Endometrium (tissue), 2 donors: Measurements from ENCODE around the gene TSPAN15.

Experiments used
- FAIRE-seq: peaks from 2 replicates; lab custom pipeline; 2012; peaks lifted over from hg19 to GRCh38; lab: Jason Lieb, UNC
- donor health status: control.
- donor health status: control.

TSPAN15 gene

GRCh38 chr10:69417542-69417941, 33.7 kb upstream of the TSPAN15 start:
- FAIRE-seq: no peak

GRCh38 chr10:69418052-69418752, 33.1 kb upstream of the TSPAN15 start:
- FAIRE-seq: no peak

- no peak for FAIRE-seq
These were observed 32.0 kb upstream of the TSPAN15 start for GRCh38 chr10:69419096-69419743.

GRCh38 chr10:69419744-69420126, 31.5 kb upstream of the TSPAN15 start:
- no peak for FAIRE-seq

GRCh38 chr10:69421611-69422308, 29.5 kb upstream of the TSPAN15 start:
- FAIRE-seq: no peak

- FAIRE-seq: no peak
These were observed 28.6 kb upstream of the TSPAN15 start for GRCh38 chr10:69422676-69423075.

GRCh38 chr10:69425041-69425440, 26.2 kb upstream of the TSPAN15 start:
- no peak for FAIRE-seq

- FAIRE-seq: no peak
These were observed 25.6 kb upstream of the TSPAN15 start for GRCh38 chr10:69425511-69426298.

GRCh38 chr10:69426376-69426727, 24.9 kb upstream of the TSPAN15 start:
- no peak for FAIRE-seq

- FAIRE-seq: no peak
These were observed 23.1 kb upstream of the TSPAN15 start for GRCh38 chr10:69428165-69428564.

GRCh38 chr10:69434169-69434568, 17.1 kb upstream of the TSPAN15 start:
- no peak for FAIRE-seq

GRCh38 chr10:69434926-69435325, 16.3 kb upstream of the TSPAN15 start:
- no peak for FAIRE-seq

GRCh38 chr10:69435966-69436520, 15.2 kb upstream of the TSPAN15 start:
- no peak for FAIRE-seq

- FAIRE-seq: no peak
These were observed 13.7 kb upstream of the TSPAN15 start for GRCh38 chr10:69437321-69438259.

GRCh38 chr10:69438536-69439349, 12.5 kb upstream of the TSPAN15 start:
- FAIRE-seq: no peak

GRCh38 chr10:69439350-69439739, 11.9 kb upstream of the TSPAN15 start:
- no peak for FAIRE-seq

GRCh38 chr10:69439813-69440506, 11.3 kb upstream of the TSPAN15 start:
- FAIRE-seq: no peak

GRCh38 chr10:69443354-69443753, 7.9 kb upstream of the TSPAN15 start:
- no peak for FAIRE-seq

GRCh38 chr10:69445041-69445440, 6.2 kb upstream of the TSPAN15 start:
- no peak for FAIRE-seq

GRCh38 chr10:69446229-69446628, 5.0 kb upstream of the TSPAN15 start:
- FAIRE-seq: no peak
